K562 (cell line): ENCODE data around the gene RAP1A. TPM values are rescaled to one million over a fixed set of nuclear protein-coding genes. Genes with fewer than 3 reads are reported as not detected.
A peak's percentile ranks its signal among the peaks of the same experiment; 100 is the strongest.

Experiments used
- FOXM1 ChIP-seq, 2 experiments: fragments of 450-650 bp in 1 of 2; sonication (generic) in 1 of 2; formaldehyde crosslinking in 1 of 2; IDR thresholded peaks; 2 replicates each; pipeline versions ENCODE4 v1.6.1 to v1.9.0; 2017 to 2022; ENCODE audit warnings: low read depth in 2 of 2, mild to moderate bottlenecking in 2 of 2, missing genetic modification reagents in 1 of 2, moderate library complexity in 1 of 2
- HMG20B ChIP-seq: fragments of 250-450 bp; sonication (Bioruptor Pico); IDR thresholded peaks from 2 replicates; pipeline ENCODE4 v1.5.0; 2021; ENCODE audit warnings: mild to moderate bottlenecking
- KHSRP ChIP-seq: fragments of 450-650 bp; IDR thresholded peaks from 2 replicates; pipeline ENCODE4 v1.6.1; 2017
- MEIS2 ChIP-seq: fragments of 450-650 bp; IDR thresholded peaks from 2 replicates; pipeline ENCODE4 v1.6.1; 2014; ENCODE audit warnings: mild to moderate bottlenecking; ENCODE audit not compliant: partially characterized antibody
- polyA plus RNA-seq, 8 experiments: library from polyadenylated mRNA; depleted of rRNA in 4 of 8; stranded (reverse) in 5 of 8; unstranded in 3 of 8; fragments of >200 nt; fragmentation: Nextera tagmentation in 2 of 8; fragmentation: Illumina TruSeq in 1 of 8; extraction: Ambion mirVana in 2 of 8; extraction: Trizol in 1 of 8; gene quantifications; 2 replicates each; pipeline versions ENCODE4 v1.2.1 to v1.2.3, GENCODE V29; 2011 to 2014; ENCODE audit warnings: inconsistent platforms in 1 of 8, missing spikeins in 1 of 8
- total RNA-seq, 7 experiments: library from RNA; depleted of rRNA in 6 of 7; stranded (reverse); fragments of >200 nt in 6 of 7; fragmentation: Illumina TruSeq in 2 of 7; extraction: Trizol in 2 of 7; gene quantifications; 2 replicates each; pipeline versions ENCODE4 v1.2.1 to v1.2.3, GENCODE V29; 2011 to 2021; ENCODE audit warnings: low replicate concordance in 1 of 7
- TF ChIP-seq, protein P1 (sequence below): fragments of 450-650 bp; IDR thresholded peaks from 2 replicates; pipeline ENCODE4 v1.6.1; 2016; ENCODE audit warnings: mild to moderate bottlenecking, moderate library complexity

Gene RAP1A
- total and polyA plus RNA-seq, 9 of the 15 experiments (the other 6 are each of a cell fraction or from before 2014, with no cell fraction given): 13.4 to 86.2 (median 32.5) TPM

DNA sequence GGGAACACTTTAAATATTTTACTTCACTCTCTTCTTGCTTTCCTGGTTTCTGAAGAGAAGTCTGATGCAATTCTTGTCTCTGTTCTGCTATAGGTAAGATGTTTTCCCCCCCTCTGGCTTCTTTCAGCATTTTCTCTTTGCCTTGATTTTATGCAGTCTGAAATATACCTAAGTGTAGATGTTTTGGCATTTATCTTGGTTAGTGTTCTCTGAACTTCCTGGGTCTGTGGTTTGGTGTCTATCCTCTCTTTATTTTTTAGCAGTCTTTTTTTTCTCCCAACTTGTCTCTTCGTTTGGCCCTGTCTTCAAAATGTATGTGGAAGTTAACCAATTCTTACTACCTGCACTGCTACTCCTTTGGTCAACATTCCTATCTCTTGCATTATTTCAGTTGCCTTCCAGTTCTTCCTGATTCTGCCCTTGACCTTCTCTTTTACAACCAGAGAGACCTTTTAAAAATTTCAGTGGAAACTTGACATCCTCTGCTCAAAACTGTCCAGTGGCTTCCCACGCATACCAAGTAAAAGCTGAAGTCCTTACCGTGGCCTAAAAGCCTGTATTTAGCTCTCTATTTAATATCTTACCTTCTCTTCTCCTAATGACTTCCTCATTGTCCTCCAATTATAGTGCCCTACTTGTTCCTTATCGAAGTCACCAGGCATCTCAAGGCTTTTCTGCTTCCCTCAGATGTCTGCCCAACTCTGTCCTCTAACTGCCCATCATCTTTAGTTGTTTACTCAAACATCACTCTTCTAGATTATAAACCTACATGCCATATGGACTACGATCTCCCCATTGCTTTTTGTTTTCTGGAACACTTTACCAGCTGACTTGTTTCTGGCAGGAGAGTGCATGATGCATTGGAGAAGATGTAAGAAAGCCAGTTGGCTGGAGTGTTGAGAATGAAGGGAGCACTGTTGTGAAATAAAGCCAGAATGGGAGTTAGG lies 40.9 kb downstream of the RAP1A start (continued):
- TF ChIP-seq, protein P1, sequence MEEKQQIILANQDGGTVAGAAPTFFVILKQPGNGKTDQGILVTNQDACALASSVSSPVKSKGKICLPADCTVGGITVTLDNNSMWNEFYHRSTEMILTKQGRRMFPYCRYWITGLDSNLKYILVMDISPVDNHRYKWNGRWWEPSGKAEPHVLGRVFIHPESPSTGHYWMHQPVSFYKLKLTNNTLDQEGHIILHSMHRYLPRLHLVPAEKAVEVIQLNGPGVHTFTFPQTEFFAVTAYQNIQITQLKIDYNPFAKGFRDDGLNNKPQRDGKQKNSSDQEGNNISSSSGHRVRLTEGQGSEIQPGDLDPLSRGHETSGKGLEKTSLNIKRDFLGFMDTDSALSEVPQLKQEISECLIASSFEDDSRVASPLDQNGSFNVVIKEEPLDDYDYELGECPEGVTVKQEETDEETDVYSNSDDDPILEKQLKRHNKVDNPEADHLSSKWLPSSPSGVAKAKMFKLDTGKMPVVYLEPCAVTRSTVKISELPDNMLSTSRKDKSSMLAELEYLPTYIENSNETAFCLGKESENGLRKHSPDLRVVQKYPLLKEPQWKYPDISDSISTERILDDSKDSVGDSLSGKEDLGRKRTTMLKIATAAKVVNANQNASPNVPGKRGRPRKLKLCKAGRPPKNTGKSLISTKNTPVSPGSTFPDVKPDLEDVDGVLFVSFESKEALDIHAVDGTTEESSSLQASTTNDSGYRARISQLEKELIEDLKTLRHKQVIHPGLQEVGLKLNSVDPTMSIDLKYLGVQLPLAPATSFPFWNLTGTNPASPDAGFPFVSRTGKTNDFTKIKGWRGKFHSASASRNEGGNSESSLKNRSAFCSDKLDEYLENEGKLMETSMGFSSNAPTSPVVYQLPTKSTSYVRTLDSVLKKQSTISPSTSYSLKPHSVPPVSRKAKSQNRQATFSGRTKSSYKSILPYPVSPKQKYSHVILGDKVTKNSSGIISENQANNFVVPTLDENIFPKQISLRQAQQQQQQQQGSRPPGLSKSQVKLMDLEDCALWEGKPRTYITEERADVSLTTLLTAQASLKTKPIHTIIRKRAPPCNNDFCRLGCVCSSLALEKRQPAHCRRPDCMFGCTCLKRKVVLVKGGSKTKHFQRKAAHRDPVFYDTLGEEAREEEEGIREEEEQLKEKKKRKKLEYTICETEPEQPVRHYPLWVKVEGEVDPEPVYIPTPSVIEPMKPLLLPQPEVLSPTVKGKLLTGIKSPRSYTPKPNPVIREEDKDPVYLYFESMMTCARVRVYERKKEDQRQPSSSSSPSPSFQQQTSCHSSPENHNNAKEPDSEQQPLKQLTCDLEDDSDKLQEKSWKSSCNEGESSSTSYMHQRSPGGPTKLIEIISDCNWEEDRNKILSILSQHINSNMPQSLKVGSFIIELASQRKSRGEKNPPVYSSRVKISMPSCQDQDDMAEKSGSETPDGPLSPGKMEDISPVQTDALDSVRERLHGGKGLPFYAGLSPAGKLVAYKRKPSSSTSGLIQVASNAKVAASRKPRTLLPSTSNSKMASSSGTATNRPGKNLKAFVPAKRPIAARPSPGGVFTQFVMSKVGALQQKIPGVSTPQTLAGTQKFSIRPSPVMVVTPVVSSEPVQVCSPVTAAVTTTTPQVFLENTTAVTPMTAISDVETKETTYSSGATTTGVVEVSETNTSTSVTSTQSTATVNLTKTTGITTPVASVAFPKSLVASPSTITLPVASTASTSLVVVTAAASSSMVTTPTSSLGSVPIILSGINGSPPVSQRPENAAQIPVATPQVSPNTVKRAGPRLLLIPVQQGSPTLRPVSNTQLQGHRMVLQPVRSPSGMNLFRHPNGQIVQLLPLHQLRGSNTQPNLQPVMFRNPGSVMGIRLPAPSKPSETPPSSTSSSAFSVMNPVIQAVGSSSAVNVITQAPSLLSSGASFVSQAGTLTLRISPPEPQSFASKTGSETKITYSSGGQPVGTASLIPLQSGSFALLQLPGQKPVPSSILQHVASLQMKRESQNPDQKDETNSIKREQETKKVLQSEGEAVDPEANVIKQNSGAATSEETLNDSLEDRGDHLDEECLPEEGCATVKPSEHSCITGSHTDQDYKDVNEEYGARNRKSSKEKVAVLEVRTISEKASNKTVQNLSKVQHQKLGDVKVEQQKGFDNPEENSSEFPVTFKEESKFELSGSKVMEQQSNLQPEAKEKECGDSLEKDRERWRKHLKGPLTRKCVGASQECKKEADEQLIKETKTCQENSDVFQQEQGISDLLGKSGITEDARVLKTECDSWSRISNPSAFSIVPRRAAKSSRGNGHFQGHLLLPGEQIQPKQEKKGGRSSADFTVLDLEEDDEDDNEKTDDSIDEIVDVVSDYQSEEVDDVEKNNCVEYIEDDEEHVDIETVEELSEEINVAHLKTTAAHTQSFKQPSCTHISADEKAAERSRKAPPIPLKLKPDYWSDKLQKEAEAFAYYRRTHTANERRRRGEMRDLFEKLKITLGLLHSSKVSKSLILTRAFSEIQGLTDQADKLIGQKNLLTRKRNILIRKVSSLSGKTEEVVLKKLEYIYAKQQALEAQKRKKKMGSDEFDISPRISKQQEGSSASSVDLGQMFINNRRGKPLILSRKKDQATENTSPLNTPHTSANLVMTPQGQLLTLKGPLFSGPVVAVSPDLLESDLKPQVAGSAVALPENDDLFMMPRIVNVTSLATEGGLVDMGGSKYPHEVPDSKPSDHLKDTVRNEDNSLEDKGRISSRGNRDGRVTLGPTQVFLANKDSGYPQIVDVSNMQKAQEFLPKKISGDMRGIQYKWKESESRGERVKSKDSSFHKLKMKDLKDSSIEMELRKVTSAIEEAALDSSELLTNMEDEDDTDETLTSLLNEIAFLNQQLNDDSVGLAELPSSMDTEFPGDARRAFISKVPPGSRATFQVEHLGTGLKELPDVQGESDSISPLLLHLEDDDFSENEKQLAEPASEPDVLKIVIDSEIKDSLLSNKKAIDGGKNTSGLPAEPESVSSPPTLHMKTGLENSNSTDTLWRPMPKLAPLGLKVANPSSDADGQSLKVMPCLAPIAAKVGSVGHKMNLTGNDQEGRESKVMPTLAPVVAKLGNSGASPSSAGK: no peak
- TF ChIP-seq FOXM1 (IDR thresholded peaks at IDR 0.05; ENCODE audit: low read depth): peak; percentile 77
- no peak for TF ChIP-seq FOXM1 (CRISPR knock-in tag; IDR thresholded peaks at IDR 0.05; ENCODE audit: low read depth)
- TF ChIP-seq HMG20B (CRISPR knock-in tag): no peak
- no peak for TF ChIP-seq KHSRP
- TF ChIP-seq MEIS2: peak; percentile 92
